GM21723 (cell line): Measurements from ENCODE around the gene TOX3.

Source experiments
- ATAC-seq: cut with Tn5 transposase; IDR thresholded peaks from one replicate; pipeline ENCODE4 v1.9.1; 2021; ENCODE audit warnings: mild to moderate bottlenecking, moderate library complexity; ENCODE audit not compliant: unreplicated experiment

Gene TOX3

GRCh38 chr16:52567193-52567592 lies 20.2 kb upstream of the TOX3 start:
- no peak for ATAC-seq

GRCh38 chr16:52563767-52564611 lies 17.0 kb upstream of the TOX3 start:
- no peak for ATAC-seq

- ATAC-seq = no peak
Measured at GRCh38 chr16:52562770-52563169, 15.8 kb upstream of the TOX3 start.

GRCh38 chr16:52561910-52562741 lies 15.2 kb upstream of the TOX3 start:
- ATAC-seq = no peak

- no peak for ATAC-seq
Measured at GRCh38 chr16:52558448-52558847, 11.5 kb upstream of the TOX3 start.

- no peak for ATAC-seq
Measured at GRCh38 chr16:52557236-52557635, 10.3 kb upstream of the TOX3 start.

- no peak for ATAC-seq
Measured at GRCh38 chr16:52556083-52556482, 9.1 kb upstream of the TOX3 start.

GRCh38 chr16:52555572-52555971 lies 8.6 kb upstream of the TOX3 start:
- no peak for ATAC-seq

- ATAC-seq = no peak
Measured at GRCh38 chr16:52554334-52554733, 7.4 kb upstream of the TOX3 start.

GRCh38 chr16:52553322-52553721 lies 6.4 kb upstream of the TOX3 start:
- ATAC-seq = no peak

GRCh38 chr16:52552643-52553042 lies 5.7 kb upstream of the TOX3 start:
- ATAC-seq = no peak

GRCh38 chr16:52549011-52549692 lies 2.2 kb upstream of the TOX3 start:
- no peak for ATAC-seq

- ATAC-seq = no peak
Measured at GRCh38 chr16:52548261-52549010, 1.5 kb upstream of the TOX3 start.

GRCh38 chr16:52547834-52548215 lies 882 bp upstream of the TOX3 start:
- no peak for ATAC-seq

- no peak for ATAC-seq
Measured at GRCh38 chr16:52546291-52547003, 496 bp downstream of the TOX3 start.

- no peak for ATAC-seq
Measured at GRCh38 chr16:52545898-52546266, 1.1 kb downstream of the TOX3 start.

- no peak for ATAC-seq
Measured at GRCh38 chr16:52545222-52545897, 1.6 kb downstream of the TOX3 start.

GRCh38 chr16:52544703-52545102 lies 2.2 kb downstream of the TOX3 start:
- no peak for ATAC-seq

- no peak for ATAC-seq
Measured at GRCh38 chr16:52543654-52544053, 3.3 kb downstream of the TOX3 start.

- ATAC-seq = no peak
Measured at GRCh38 chr16:52540910-52541309, 6.0 kb downstream of the TOX3 start.
